GM12801 (cell line): ENCODE data around the gene CD79A.

Experiments
- TF ChIP-seq, protein P1 (sequence below): IDR thresholded peaks from one replicate; pipeline ENCODE4 v1.5.1; 2011; ENCODE audit warnings: control low read depth; ENCODE audit not compliant: insufficient read length; ENCODE audit errors: extremely low read depth

The CD79A gene

DNA sequence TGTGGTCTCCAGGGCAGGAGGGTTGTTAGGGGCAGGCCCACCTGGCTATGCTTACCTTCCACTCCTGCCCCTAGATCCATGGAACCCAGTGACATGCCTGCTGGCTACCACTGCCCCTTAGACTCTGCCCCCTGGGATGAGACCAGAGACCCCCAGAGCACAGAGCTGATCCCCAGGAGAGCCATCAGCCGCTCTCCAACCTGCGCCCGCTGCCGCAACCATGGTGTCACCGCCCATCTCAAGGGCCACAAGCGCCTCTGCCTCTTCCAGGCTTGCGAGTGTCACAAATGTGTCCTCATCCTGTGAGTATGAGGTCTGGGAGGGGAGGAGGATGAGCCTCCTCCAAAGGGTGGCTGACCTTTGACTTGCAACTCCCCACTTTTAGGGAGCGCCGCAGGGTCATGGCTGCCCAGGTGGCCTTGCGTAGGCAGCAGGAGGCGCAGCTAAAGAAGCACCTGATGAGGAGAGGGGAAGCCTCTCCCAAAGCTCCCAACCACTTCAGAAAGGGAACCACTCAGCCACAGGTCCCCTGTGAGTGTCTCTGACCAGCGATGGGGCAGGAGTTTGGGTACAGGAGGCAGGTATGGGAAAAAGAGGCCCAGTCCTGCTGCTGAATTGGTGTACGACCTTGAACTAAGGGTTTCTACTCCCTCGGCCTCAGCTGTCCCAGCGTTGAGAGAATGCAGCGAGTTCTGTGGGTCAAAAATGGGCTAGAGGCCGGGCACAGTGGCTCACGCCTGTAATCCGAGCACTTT lies 29.6 kb upstream of the CD79A start:
- TF ChIP-seq, protein P1, sequence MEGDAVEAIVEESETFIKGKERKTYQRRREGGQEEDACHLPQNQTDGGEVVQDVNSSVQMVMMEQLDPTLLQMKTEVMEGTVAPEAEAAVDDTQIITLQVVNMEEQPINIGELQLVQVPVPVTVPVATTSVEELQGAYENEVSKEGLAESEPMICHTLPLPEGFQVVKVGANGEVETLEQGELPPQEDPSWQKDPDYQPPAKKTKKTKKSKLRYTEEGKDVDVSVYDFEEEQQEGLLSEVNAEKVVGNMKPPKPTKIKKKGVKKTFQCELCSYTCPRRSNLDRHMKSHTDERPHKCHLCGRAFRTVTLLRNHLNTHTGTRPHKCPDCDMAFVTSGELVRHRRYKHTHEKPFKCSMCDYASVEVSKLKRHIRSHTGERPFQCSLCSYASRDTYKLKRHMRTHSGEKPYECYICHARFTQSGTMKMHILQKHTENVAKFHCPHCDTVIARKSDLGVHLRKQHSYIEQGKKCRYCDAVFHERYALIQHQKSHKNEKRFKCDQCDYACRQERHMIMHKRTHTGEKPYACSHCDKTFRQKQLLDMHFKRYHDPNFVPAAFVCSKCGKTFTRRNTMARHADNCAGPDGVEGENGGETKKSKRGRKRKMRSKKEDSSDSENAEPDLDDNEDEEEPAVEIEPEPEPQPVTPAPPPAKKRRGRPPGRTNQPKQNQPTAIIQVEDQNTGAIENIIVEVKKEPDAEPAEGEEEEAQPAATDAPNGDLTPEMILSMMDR, result no peak

DNA sequence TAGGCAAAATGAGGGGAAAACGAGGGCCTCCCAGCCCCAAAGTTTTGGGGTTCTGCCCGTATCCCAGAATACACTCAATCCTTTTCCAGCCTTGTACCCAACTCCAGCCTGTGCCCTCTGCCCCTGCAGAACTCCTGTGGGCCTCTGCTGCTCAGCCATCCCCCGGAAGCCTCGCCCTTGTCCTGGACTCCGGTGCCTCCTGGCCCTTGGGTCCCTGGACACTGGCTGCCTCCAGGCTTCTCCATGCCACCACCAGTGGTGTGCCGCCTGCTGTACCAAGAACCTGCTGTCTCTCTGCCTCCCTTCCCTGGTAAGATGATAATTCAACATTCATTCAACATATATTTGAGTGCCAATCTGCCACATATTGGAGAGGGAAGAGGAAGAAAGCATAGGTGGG lies 28.4 kb upstream of the CD79A start:
- TF ChIP-seq, protein P1, result no peak

DNA sequence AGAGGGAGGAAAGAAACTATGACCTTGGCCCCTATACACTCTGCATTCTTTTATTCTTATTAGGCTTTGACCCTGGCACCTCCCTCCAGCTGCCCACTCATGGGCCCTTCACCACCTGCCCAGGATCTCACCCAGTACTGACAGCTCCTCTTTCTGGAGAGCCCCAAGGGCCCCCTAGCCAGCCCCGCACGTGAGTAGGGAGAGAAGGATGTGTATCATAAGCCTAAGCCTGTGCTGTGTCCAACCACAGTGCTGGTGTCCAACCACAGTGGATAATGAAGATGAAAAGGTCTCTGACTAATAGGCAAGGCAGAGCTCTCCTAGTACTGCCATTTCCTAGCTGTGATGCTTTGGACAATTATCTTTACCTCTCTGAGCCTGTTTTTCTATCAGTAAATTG lies 28.0 kb upstream of the CD79A start:
- TF ChIP-seq, protein P1, result no peak

DNA sequence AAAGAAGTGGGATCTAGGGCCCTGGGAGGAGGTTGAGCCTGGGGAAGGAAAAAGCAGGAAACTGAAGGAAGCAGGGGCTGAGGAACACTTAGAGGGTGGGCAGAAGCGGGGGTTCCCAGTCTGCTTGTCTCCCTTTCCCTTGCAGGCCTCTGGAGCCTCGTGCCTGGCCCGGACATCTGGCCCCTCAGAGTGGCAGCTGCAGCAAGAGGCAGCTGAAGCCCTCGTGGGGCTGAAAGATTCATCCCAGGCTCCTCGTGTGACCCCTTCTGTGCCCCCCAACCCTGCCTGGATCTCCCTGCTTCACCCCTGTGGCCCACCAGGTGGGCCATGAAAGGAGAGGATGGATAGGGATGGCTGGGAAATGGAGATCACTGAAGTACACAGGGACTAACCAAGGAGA lies 26.7 kb upstream of the CD79A start:
- TF ChIP-seq, protein P1, result no peak

DNA sequence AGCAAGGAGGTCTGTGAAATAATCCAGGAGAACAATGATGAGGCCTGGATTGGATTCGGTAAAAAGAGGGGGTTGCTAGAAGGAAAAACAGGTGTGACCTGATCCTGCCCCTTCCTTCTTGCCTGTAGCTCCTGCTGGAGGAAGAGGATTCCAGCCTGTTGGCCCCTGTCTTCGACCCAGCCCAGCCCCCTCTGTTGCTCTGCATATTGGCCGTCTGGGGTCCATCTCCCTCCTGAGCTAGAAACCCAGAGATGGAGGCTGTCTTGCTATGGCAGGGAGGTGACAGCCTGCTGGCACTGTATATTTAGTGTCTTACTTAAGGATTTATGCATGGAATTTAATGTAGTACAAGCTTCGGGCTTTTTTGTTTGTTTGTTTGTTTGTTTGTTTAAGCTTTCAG lies 25.6 kb upstream of the CD79A start:
- TF ChIP-seq, protein P1, result no peak

DNA sequence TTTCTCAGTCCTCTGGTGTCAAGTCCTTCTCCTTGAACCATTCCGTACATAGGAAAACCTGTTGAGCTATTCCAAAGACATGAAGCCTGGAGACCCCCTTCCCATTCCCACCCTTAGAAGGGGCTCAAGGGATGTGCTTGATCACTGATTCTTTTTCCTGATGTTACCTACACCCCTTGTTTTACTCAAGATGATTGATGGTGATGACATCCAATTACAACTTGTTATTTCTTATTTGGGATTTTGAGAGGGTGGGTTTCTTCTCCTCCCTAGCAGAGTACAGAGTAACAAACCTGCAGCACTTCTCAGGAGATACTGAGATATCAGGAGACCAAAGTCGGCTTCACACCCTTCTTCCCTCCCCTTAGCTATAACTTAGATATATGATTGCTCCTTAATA lies 23.7 kb upstream of the CD79A start:
- TF ChIP-seq, protein P1, result no peak

DNA sequence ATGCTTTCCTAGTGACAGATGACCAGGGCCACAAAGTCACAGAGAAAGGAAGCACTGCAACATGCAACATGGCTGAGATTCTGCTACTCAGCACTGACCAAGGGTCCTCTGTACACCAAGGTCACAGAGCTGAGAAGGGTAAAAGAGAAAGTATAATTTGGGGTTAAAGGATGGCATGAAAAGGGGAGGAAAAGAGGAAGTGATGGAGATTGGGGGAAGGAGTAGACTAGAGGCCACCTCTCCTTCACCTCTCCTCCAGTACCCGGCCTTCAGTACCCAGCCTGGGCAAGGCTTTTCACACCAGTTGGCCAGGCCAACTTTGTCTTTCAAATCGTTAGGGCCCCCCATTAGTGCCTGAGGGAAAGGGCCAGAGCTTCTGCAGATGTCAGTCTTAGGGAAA lies 23.3 kb upstream of the CD79A start:
- TF ChIP-seq, protein P1, result no peak
